HG02763 (cell line): ENCODE data around the gene ANAPC2.
A peak's percentile ranks its signal among the peaks of the same experiment; 100 is the strongest.

Experiments
- ATAC-seq: cut with Tn5 transposase; IDR thresholded peaks from one replicate; pipeline ENCODE4 v1.9.1; 2021; ENCODE audit warnings: mild to moderate bottlenecking, moderate library complexity; ENCODE audit not compliant: unreplicated experiment

ANAPC2 gene

DNA sequence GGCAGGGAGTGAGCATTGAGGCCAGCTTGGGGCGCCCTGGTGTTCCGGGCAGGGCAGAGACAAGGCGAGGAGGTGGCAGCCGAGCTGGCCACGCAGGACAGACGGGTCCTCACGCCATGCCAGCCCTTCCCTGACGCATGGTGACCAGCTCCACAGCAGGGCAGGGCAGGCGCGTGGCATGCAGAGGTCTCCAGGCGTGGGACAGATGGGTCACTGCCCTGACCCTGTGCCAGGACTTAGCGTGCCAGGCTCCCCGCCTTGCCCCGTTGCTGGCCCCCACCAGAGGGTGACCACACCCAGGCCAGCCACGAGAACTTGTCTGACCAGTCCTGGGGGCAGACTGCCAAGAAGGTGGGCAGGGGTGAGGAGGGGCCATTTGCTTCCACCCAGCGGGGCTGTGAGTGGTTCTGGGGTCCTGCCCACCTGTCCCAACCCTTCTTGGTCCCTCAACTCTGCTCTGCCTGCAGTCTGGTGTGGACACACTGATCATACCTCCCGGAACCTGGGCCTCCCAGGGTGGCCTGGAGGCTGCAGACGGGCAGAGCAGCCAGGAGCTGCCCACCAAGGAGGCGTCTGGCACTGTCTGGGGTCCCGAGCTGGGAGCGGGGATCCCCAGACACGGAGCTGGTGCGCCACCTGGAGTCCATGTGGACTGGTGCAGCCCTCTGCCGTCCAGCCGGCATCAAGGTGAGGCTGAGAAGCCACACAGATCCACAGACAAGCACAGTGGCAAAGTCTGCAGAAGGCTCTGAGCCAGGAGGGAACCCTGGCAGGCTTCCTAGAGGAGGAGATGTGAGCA, 38.9 kb upstream of the ANAPC2 start, which contains the start of gene RNF224:
RNF224 (plus strand) TSS at position 449 of the 799 bp plus-strand sequence. CDS start 834 bp downstream, outside the sequence.
- ATAC-seq = no peak

DNA sequence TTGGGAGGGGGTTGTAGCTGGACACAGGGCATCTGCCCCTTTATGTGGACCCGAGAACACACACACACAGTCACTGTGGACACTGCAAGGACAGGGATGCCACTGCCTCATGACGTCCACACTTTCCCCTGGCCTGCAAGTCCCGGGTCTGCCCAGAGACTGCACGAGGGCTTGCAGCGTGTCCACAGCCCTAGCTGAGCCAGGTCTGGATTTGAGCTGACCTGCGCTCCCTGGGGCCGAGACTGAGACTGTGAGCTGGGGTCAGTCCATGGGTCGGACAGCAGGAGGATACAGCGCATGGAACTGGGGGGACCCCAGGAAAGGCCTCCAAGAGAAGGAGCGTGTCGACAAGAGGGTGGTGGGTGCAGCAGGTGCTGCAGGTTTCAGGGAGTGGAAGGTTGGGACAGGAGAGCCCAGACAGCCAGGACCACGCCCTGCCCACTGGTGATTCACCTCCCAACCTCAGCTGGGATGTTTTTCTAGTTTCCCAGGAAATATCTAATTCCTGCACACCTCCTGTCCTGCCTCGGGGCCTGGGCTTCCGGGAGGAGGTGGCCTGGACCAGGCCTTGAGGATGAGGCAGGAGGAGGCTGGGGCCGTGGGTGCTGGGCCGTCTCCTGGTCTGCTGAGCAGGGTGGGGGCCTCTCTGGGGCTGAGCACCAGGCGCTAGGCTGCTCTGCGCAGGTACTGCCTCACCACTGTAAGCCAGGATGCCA, 38.1 kb upstream of the ANAPC2 start:
- ATAC-seq = no peak

DNA sequence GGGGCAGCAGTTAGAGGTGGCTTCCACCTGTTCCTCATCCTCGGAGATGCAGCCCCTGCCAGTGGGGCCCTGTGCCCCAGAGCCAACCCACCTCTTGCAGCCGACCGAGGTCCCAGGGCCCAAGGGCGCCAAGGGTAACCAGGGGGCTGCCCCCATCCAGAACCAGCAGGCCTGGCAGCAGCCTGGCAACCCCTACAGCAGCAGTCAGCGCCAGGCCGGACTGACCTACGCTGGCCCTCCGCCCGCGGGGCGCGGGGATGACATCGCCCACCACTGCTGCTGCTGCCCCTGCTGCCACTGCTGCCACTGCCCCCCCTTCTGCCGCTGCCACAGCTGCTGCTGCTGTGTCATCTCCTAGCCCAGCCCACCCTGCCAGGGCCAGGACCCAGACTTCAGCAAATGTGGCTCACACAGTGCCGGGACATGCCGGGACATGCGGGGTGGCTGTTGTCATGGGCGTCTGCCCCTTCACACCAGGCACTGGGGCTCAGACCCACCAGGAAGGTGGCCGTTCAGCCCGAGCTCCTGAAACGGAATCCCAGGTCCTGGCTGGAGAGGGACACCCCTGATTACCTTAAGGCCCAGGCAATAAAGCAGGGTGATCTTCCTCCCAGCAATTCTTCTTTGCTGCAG, 37.5 kb upstream of the ANAPC2 start:
- ATAC-seq = no peak

DNA sequence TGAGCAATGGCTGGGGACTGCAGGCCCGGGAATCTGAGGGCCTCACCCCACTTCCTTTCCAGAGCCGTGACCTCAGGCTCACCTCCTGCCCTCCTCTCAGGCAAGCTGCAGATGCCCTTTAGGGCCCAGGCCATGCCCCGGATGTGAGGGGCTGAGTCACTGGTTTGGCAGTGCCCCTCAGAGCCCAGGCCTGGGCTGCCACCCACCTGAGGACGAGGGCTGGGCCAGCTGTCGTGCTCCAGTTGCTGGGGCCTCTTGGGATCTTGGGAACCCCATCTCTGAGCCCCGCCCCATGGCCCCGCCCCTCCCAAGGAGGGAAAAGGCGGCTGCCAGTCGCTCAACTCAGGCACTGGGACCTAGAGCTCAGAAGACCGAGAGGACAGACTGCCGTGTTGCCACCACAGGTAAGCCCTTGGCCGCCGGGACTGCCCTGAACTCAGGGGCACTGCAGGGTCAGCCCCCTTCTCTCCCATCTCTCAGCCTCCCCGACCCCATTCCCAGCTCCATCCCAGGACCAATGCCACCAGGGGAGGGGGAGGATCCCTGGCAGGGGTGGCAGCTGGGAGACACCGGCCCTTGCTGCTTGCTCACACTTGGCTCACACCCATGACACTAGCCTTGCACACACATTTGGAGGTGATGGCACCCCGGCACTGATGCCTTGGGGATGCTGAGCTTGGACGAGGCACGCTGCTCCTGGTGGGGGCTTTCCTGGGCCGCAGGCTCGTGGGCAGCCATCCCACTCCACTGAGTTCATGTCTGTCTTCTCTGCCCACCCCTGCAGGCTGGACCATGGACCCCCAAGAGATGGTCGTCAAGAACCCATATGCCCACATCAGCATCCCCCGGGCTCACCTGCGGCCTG, 36.7 kb upstream of the ANAPC2 start, which contains the start of gene CYSRT1:
CYSRT1 (plus strand) TSS at position 345 of the 865 bp plus-strand sequence; CDS start at position 793, 448 bp downstream.
- no peak for ATAC-seq

DNA sequence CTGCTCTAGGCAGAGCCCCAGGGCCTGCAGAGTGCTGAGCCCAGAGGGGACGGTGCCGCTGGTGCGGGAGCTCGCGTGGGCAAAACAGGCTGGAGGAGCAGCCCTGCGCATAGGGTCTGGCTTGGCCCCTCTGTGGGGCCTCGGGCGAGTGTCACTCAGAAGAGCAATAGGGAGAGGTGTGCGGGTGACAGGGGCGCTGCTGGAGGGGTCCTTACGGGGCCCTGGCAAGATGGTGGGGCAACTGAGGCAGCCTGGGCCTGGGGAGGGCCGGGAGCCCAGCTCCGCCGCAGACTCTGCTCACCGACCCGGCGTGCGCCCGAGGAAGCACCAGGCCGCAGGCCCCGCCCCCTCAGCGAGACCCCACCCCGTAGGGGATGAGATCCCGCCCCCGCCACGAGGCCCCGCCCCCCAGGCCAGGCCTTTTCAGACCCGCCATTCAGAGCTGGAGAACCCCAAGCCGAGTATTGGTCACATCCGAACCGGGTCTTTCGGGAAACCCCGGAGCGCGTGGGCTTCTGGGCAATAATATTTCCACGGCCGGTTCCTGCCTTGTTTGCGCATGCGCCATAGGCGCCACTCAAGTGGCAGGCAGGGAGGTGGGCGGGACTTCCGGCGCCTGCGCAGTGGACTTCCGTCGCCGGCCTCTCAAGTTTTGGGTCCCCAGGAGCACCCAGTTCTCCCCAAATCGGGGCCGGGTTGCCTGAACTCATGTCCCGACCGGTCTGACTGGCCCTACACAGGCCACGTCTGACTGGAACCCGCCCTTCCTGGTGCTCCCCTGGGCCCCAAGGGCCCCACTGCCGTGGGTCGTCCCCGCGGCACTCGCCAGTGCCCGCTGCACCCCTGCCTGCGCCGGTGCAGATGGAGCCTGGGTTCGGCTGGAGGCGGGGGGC, 35.0 kb upstream of the ANAPC2 start:
- ATAC-seq = peak; percentile 75

DNA sequence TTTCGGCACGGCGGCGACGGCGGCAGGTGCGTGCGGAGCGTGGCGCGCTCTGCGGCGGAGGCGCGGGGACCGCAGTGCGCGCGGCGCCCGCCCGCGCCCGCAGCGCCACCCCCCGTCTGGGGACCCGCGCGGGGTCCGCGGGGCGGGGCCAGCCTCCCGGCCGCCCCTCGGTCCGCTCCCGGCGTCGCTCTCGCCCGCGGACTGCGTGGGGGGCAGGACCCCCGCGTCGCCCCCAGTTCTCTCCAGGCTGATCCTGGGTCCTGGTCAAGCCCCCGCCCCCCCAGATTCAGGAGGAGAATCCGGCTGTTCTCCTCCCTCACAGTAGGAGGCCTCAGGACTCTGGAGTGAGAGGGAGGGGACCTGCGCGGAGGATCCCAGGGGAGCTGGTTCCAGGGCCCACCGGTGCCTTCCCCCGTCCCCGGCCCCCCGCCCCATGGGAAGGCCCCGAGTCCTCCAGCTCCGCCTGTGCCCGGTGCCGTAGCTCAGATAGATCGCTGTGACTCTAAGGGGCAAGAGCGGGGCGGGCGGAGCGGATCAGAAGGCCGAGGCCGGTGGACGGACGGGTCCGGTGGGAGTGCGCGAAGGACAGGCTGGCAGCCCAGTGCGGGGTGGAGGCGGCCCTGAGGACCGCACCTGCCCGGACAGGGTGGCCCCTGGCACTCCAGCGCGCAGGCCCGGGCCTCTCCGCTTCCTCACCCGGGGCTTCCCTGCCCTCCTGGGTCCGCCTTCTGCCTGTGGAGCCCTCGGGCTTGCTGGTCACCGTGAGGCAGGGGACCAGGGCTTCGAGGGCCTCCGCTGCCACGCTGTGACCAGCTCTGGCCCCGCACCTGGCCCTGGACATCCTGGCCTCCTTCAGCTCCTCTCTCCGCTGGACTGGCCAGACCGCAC, 34.1 kb upstream of the ANAPC2 start, which contains the start of gene RNF208:
RNF208 (minus strand) TSS at position 51 of the 888 bp plus-strand sequence. CDS start 1,028 bp downstream, outside the sequence.
- no peak for ATAC-seq

DNA sequence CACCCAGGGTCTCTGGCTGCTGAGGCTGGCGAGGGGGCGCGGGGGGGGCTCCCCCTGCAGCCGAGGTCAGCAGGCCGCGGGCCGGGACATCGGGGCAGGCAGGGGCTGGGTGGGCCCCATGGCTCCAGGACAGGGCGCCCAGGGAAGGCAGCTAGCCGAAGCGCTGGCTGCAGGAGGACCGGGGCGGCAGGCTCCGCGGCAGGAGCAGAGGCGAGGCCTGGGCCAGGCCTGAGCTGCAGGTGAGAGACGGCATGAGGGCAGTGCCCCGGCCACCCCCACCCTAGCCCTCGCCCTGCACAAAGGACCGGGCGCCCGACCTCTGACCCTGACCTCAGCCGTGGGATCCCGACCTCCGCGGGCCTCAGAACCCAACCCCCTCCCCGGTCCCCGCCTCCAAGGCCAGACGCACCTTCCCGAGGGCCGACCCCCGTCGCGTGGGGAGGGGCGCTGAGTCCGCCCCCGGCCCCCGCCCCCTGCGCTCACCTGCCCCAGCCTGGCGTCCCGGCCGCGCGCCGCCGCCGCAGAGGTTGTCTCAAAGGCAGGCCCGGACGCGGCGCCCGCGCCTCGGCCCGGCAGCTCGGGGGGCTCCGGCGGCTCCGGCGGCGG, 33.2 kb upstream of the ANAPC2 start:
- no peak for ATAC-seq

DNA sequence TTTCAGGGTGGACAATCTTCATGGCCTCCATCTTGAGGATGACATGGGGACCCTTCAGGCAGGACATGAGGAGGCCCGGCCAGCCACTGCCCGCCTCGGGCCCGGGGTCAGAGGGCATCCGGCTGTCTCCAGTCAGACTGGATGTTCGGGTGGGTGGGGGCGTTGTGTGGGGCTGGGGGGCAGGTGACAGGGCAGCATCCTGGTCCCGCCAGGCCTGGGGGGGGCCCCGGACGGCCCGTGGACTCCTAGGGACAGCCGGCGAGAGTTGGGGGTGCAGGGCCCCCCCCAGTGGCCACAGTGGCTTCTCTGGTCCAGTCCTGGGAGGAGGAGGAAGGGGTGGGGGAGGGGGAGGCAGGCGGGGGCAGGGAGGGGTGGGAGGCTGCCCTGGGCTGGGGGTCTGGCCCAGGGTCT, 32.7 kb upstream of the ANAPC2 start:
- no peak for ATAC-seq

DNA sequence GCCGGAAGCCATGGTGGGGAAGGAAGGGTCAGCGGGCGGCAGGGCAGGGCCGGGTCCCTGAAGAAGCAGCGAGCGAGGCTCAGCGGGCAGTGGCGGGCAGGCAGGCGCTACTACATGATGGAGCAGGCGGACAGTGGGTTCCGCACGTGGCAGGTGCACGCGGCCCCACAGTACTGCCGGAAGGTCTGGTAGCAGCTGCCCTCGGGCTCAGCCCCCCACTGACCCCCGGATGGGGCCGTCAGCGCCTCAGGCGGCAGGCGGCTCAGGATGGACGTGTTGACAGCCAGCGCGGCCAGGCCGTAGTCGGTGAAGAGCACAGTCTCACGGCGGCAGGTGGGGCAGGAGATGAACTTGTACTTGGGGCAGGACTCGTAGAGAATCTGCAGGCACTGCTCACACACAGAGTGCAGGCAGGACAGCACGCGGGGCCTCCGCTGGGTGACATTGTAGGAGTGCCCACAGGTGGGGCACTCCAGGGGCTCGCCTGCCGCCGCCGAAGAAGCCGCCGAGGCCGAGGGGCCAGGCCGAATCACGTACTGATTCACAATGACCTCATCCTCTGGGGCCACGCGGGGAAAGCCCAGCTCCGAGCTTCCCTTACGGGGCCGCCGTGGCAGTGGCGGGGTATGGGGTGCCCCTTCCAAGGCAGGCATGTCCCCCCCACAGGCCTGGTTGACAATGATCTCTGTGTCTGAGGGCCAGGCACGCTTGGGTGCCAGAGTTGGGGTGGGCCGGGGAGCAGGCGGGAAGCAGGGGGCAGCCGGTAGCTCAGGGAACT, 32.1 kb upstream of the ANAPC2 start:
- no peak for ATAC-seq

DNA sequence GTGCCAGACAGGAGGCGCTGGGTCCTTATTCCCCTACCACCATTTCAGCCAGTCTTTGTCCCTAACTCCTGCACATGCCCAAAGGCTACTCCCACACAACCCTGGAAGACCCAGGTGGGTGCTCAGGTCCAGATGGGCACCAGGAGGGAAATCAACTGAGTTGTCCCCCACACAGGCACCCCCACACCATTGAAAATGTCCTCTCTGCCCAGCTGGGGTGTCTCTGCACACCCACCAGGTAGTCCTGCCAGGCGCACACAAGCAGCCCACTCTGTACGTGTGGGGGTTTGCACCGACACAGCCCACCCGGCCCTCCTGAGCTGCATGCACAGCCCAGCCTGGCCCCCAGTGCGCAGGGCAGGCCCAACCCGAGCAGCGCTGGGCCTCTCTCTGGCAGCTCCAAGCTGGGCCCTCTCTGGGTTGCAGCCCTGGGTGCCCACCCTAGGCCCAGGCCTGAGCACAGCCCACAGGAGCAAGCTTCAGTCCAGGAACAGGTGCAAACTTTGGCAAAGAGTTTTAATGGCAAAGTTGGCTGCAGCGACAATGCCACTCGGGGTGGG, 31.5 kb upstream of the ANAPC2 start:
- ATAC-seq = no peak

DNA sequence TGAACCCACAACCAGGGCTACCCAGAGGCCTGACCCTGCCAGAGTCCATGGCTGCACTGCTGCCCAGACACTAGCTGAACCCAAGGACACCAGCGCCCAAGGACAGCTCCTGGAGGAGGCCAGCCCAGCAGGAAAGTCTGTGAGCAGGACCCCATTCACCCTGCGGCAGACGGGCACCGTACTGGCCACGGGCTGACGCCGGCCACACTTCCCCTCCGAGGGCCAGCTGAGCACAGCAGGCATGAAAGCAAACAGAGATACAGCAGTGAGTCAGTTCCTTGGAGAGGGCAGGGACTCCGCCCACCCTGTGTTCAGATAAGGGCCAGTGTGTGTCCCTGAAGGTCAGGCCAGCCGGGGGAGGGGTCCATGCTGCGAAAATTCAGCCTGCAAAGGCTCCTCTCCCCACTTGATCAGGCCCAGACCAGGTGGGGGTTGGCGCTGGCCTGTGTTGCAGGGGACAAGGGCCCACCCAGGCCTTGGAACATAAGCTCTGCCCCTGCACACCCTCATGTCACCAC, 30.5 kb upstream of the ANAPC2 start:
- no peak for ATAC-seq

DNA sequence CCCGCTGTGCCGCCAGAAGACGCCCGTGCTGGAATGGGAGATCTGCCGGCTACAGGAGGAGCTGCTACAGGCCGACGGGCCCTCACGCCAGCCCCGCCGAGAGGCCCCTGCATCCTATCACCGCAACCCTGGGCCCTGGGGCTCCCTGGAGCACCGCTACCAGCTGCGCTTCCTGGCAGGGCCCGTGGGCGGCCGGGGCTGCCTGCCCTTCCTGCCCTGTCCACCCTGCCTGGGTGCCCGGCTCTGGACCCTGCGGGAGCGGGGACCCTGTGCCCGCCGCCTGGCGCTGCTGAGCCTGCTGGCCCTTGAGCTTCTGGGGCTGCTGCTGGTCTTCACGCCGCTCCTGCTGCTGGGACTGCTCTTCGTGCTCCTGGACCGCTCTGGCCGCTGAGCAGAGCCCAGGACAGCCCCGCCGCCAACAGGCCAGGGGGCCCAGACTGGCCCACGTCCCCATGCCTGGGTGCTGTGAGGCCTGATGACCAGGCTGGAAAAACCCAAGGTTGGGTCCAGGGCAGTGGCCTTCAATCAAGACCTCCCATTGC, 29.9 kb upstream of the ANAPC2 start:
- ATAC-seq = no peak

DNA sequence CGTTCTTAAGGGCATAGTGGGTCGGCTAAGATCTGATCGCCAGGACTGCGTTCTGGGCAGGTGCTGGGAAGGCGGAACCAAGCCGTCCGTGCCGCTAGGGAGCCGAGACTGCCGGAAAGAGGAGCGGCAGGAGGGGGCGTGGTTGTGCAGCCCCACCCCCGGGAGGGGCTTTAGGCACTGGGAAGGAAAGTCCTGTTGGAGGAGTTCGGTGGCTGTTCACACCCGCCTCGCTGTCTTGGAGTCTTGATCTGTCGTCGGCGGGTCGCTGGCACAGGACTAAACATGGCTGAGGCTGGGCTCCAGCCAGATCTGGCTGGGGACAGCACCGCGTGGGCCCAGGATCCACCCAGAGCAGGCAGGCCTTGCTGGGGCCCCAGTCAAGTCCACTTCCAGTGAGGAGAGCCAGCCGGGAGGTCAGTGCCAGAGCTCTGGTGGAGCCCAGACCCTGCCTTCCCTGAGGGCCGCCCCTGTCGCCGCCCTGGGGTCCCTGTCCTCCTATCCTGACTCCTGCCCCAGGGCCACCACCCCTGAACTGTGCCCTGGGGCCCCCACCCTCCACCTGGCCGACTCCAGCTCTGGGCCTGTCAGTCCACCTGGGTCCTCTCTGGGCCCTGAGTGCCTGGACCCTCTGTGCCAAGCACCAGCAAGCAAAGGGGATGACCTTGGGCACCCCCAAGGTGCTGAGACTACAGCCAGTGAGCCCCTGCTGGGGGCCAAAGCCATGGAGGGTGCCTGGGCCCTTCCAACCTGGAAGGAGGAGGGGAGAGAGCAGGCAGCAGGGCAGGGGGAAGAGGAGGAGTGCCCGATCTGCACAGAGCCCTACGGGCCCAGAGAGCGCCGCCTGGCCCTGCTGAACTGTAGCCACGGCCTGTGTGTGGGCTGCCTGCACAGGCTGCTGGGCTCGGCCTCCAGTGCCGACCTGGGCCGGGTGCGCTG, 29.2 kb upstream of the ANAPC2 start:
- ATAC-seq = no peak

DNA sequence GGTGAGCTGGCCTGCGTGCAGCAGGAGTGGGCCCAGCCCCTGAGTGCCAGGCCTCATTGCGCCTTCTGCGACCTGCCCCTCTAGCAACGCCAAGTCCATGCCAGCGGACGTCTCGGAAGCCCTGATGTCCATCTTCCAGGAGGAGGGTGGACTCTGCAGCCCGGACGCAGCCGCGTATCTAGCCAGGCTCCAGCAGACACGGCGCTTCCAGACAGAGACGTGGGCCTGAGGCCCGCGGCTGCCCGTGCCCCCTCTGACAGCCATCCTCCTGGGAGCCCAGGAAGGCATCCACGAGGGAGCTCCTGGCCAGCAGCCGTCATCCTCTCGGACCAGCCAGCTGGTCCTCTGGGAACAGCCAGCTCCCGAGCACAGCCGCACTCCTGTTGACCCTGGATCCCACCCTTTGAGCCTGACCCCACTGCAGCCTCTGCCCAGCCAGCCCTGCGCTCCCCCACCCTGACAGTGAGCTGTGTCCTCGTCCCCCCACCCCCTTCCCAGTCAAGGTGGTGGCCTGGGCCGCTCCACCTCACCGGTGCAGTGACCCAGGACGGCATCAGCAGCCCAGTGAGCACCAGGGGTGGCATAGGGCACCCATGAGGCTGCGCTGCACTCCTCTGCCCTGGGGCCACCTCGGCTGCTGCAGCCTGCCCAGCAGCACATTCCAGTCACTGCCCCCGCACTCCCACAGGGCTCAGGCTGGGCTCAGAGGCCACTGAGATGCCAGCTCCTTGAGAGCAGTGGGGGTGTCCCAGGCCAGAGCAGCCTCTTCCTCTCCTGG, 28.0 kb upstream of the ANAPC2 start:
- no peak for ATAC-seq
